ENCODE data around the gene ITSN2.

GRCh38 chr2:24214880-24215279, 145.5 kb downstream of the ITSN2 start:
- TF ChIP-seq POLR2A (IDR thresholded peaks at IDR 0.05) (no peak), CTCF (IDR thresholded peaks at IDR 0.05) (no peak), POLR2AphosphoS5 (IDR thresholded peaks at IDR 0.05) (no peak)

All from transverse colon (tissue), 4 donors.